Hematopoietic multipotent progenitor cell treated with erythropoietin and hydrocortisone succinate and interleukin-3 and kit ligand, for 8 days (in vitro differentiated cells): ENCODE data around the gene DNAI2.
A peak's percentile ranks its signal among the peaks of the same experiment; 100 is the strongest.
"Not testable (repeated sequence)": the region's sequence is repeated elsewhere in the genome, so short reads cannot be mapped to it uniquely, and the experiment has no call there.

ENCODE experiments used
- DNase-seq: peaks from one replicate; pipeline ENCODE4 v3.0.0-alpha.2; 2015

DNAI2 gene

GRCh38 chr17:74245145-74245831 lies 28.7 kb upstream of the DNAI2 start:
- DNase-seq, result no peak

GRCh38 chr17:74245871-74246270 lies 28.2 kb upstream of the DNAI2 start:
- no peak for DNase-seq

- no peak for DNase-seq
Observed at GRCh38 chr17:74249590-74250270, 24.3 kb upstream of the DNAI2 start.

GRCh38 chr17:74250324-74250995 lies 23.6 kb upstream of the DNAI2 start:
- DNase-seq, result no peak

GRCh38 chr17:74251051-74251450 lies 23.0 kb upstream of the DNAI2 start:
- no peak for DNase-seq

GRCh38 chr17:74251569-74251968 lies 22.5 kb upstream of the DNAI2 start:
- DNase-seq, result no peak

GRCh38 chr17:74252211-74252610 lies 21.8 kb upstream of the DNAI2 start:
- DNase-seq, result peak; percentile 5

- no peak for DNase-seq
Observed at GRCh38 chr17:74253036-74253435, 21.0 kb upstream of the DNAI2 start.

GRCh38 chr17:74257311-74257710 lies 16.7 kb upstream of the DNAI2 start:
- DNase-seq, result no peak

- no peak for DNase-seq
Observed at GRCh38 chr17:74259667-74260524, 14.1 kb upstream of the DNAI2 start.

GRCh38 chr17:74260525-74260850 lies 13.5 kb upstream of the DNAI2 start:
- DNase-seq, result no peak

- DNase-seq, result no peak
Observed at GRCh38 chr17:74262601-74263000, 11.4 kb upstream of the DNAI2 start.

GRCh38 chr17:74267054-74267453 lies 7.0 kb upstream of the DNAI2 start:
- not testable (repeated sequence) for DNase-seq

- DNase-seq, result no peak
Observed at GRCh38 chr17:74267579-74267978, 6.5 kb upstream of the DNAI2 start.

GRCh38 chr17:74267987-74268499 lies 6.0 kb upstream of the DNAI2 start:
- DNase-seq, result no peak

GRCh38 chr17:74268558-74268957 lies 5.5 kb upstream of the DNAI2 start:
- DNase-seq, result no peak

GRCh38 chr17:74270333-74270732 lies 3.7 kb upstream of the DNAI2 start:
- peak; percentile 45 for DNase-seq

- peak; percentile 40 for DNase-seq
Observed at GRCh38 chr17:74271281-74271680, 2.8 kb upstream of the DNAI2 start.

GRCh38 chr17:74271901-74272561 lies 2.0 kb upstream of the DNAI2 start:
- no peak for DNase-seq

- no peak for DNase-seq
Observed at GRCh38 chr17:74272731-74273201, 1.3 kb upstream of the DNAI2 start.

GRCh38 chr17:74274709-74275340 lies 791 bp downstream of the DNAI2 start:
- no peak for DNase-seq

GRCh38 chr17:74276051-74276476 lies 2.0 kb downstream of the DNAI2 start:
- DNase-seq, result no peak
